ENCODE results near the gene PLCXD1.

The PLCXD1 gene

DNA sequence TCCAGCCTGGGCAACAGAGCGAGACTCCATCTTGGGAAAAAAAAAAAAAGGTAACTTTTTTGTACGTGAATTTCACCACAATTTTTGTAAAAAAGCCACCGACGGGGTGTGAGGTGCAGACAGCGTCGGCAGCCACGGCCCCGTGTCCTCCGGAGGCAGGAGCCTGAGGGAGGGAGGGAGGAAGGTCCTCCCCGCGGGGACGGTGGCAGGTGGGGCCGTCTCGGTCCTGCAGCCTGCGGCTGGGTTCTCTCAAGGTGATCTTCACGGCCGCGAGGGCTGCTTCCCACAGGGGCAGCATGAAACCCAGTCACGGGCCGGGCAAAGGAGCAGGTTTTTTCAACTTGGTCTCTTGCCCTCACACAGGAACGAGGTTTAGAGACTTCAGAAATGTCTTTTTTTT is 14.0 kb downstream of the PLCXD1 start:
- no peak for TF ChIP-seq TAF1 (IDR thresholded peaks at IDR 0.05; ENCODE audit: low read depth)
- TF ChIP-seq TEAD4 (IDR thresholded peaks at IDR 0.05): no peak
- no peak for TF ChIP-seq YY1 (IDR thresholded peaks at IDR 0.05; ENCODE audit: low read depth)
- TF ChIP-seq ZBTB7A (IDR thresholded peaks at IDR 0.05; ENCODE audit: low read depth): no peak
- TF ChIP-seq, protein P1, sequence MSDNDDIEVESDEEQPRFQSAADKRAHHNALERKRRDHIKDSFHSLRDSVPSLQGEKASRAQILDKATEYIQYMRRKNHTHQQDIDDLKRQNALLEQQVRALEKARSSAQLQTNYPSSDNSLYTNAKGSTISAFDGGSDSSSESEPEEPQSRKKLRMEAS (IDR thresholded peaks at IDR 0.05): no peak
- no peak for TF ChIP-seq EGR1 (IDR thresholded peaks at IDR 0.05)
- no peak for TF ChIP-seq TCF12 (IDR thresholded peaks at IDR 0.05; ENCODE audit: low read depth)
- TF ChIP-seq, protein P2, sequence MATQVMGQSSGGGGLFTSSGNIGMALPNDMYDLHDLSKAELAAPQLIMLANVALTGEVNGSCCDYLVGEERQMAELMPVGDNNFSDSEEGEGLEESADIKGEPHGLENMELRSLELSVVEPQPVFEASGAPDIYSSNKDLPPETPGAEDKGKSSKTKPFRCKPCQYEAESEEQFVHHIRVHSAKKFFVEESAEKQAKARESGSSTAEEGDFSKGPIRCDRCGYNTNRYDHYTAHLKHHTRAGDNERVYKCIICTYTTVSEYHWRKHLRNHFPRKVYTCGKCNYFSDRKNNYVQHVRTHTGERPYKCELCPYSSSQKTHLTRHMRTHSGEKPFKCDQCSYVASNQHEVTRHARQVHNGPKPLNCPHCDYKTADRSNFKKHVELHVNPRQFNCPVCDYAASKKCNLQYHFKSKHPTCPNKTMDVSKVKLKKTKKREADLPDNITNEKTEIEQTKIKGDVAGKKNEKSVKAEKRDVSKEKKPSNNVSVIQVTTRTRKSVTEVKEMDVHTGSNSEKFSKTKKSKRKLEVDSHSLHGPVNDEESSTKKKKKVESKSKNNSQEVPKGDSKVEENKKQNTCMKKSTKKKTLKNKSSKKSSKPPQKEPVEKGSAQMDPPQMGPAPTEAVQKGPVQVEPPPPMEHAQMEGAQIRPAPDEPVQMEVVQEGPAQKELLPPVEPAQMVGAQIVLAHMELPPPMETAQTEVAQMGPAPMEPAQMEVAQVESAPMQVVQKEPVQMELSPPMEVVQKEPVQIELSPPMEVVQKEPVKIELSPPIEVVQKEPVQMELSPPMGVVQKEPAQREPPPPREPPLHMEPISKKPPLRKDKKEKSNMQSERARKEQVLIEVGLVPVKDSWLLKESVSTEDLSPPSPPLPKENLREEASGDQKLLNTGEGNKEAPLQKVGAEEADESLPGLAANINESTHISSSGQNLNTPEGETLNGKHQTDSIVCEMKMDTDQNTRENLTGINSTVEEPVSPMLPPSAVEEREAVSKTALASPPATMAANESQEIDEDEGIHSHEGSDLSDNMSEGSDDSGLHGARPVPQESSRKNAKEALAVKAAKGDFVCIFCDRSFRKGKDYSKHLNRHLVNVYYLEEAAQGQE (IDR thresholded peaks at IDR 0.05; ENCODE audit: low read depth): no peak
- TF ChIP-seq, protein P3, sequence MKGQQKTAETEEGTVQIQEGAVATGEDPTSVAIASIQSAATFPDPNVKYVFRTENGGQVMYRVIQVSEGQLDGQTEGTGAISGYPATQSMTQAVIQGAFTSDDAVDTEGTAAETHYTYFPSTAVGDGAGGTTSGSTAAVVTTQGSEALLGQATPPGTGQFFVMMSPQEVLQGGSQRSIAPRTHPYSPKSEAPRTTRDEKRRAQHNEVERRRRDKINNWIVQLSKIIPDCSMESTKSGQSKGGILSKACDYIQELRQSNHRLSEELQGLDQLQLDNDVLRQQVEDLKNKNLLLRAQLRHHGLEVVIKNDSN (IDR thresholded peaks at IDR 0.05): no peak
- TF ChIP-seq RAD21 (IDR thresholded peaks at IDR 0.05; ENCODE audit: low read depth): no peak
- no peak for TF ChIP-seq CREB1 (IDR thresholded peaks at IDR 0.05; ENCODE audit: low read depth)
- TF ChIP-seq EP300 (IDR thresholded peaks at IDR 0.05; ENCODE audit: borderline replicate concordance): no peak
- no peak for TF ChIP-seq FOXM1 (IDR thresholded peaks at IDR 0.05; ENCODE audit: borderline replicate concordance, low read depth)
- TF ChIP-seq NFIC (IDR thresholded peaks at IDR 0.05): no peak
- TF ChIP-seq CEBPB (IDR thresholded peaks at IDR 0.05): no peak

DNA sequence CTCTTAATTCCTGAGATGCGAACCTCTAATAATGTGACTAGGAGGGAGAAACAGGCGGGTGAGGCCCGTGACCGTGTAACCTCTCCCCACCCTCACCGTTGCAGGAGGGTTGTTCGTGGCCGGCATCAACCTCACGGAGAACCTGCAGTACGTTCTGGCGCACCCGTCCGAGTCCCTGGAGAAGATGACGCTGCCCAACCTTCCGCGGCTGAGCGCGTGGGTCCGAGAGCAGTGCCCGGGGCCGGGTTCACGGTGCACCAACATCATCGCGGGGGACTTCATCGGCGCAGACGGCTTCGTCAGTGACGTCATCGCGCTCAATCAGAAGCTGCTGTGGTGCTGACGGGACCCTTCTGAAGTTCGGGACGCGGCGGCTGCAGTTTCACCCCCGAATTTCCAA is 17.8 kb downstream of the PLCXD1 start:
- no peak for TF ChIP-seq TEAD4 (IDR thresholded peaks at IDR 0.05)
- TF ChIP-seq EGR1 (IDR thresholded peaks at IDR 0.05): no peak
- TF ChIP-seq EP300 (IDR thresholded peaks at IDR 0.05; ENCODE audit: borderline replicate concordance): no peak
- no peak for TF ChIP-seq TAF1 (IDR thresholded peaks at IDR 0.05; ENCODE audit: low read depth)
- TF ChIP-seq, protein P3 (IDR thresholded peaks at IDR 0.05): no peak
- TF ChIP-seq TCF12 (IDR thresholded peaks at IDR 0.05; ENCODE audit: low read depth): no peak
- TF ChIP-seq, protein P1 (IDR thresholded peaks at IDR 0.05): no peak
- TF ChIP-seq, protein P2 (IDR thresholded peaks at IDR 0.05; ENCODE audit: low read depth): no peak
- TF ChIP-seq CREB1 (IDR thresholded peaks at IDR 0.05; ENCODE audit: low read depth): no peak
- no peak for TF ChIP-seq CEBPB (IDR thresholded peaks at IDR 0.05)
- no peak for TF ChIP-seq FOXM1 (IDR thresholded peaks at IDR 0.05; ENCODE audit: borderline replicate concordance, low read depth)
- TF ChIP-seq YY1 (IDR thresholded peaks at IDR 0.05; ENCODE audit: low read depth): no peak
- no peak for TF ChIP-seq NFIC (IDR thresholded peaks at IDR 0.05)

DNA sequence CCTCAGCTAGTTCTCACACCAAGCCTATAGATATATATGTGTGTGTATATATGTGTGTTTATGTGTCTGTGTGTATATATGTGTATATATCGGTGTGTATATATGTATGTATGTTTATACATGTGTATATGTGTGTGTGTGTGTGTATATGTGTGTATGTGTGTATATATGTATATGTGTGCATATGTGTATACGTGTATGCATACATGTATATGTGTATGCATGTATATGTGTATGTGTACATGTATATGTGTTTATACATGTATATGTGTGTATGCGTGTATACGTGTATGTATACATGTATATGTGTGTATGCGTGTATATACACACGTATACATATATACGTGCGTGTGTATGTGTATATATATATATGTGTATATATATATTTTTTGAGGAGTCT is 19.2 kb downstream of the PLCXD1 start:
- TF ChIP-seq RAD21 (IDR thresholded peaks at IDR 0.05; ENCODE audit: low read depth): no peak
- TF ChIP-seq TCF12 (IDR thresholded peaks at IDR 0.05; ENCODE audit: low read depth): no peak
- no peak for TF ChIP-seq CREB1 (IDR thresholded peaks at IDR 0.05; ENCODE audit: low read depth)
- no peak for TF ChIP-seq TAF1 (IDR thresholded peaks at IDR 0.05; ENCODE audit: low read depth)
- TF ChIP-seq EP300 (IDR thresholded peaks at IDR 0.05; ENCODE audit: borderline replicate concordance): no peak
- TF ChIP-seq NFIC (IDR thresholded peaks at IDR 0.05): no peak
- TF ChIP-seq YY1 (IDR thresholded peaks at IDR 0.05; ENCODE audit: low read depth): no peak

DNA sequence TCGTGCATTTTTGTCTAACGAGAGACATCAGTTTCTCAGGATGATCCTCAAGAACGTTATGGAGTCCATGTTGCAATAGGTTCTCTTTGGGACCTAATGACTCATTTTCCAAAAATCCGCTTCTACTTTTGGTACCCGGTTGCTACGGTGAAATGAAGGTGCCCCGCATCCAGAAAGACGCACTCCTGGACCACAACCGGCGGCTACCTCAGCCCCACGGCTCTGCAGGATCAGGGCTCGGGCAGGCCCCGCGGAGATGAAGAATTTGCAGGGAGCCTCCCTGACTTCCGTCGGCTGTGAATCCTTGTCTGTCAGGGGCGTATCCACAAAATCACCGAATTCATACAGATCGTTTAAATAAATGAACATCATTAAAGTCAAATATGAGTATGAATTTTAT is 21.8 kb downstream of the PLCXD1 start:
- TF ChIP-seq CREB1 (IDR thresholded peaks at IDR 0.05; ENCODE audit: low read depth) (no peak), RAD21 (IDR thresholded peaks at IDR 0.05; ENCODE audit: low read depth) (no peak), TEAD4 (IDR thresholded peaks at IDR 0.05) (no peak), ZBTB7A (IDR thresholded peaks at IDR 0.05; ENCODE audit: low read depth) (no peak), TAF1 (IDR thresholded peaks at IDR 0.05; ENCODE audit: low read depth) (no peak), NFIC (IDR thresholded peaks at IDR 0.05) (no peak), EP300 (IDR thresholded peaks at IDR 0.05; ENCODE audit: borderline replicate concordance) (no peak), YY1 (IDR thresholded peaks at IDR 0.05; ENCODE audit: low read depth) (no peak), CEBPB (IDR thresholded peaks at IDR 0.05) (no peak), EGR1 (IDR thresholded peaks at IDR 0.05) (no peak)
- TF ChIP-seq, protein P1 (IDR thresholded peaks at IDR 0.05): no peak
- TF ChIP-seq, protein P3 (IDR thresholded peaks at IDR 0.05): no peak
- TF ChIP-seq, protein P2 (IDR thresholded peaks at IDR 0.05; ENCODE audit: low read depth): no peak
